Activated CD4-positive, alpha-beta T cell treated with anti-CD3 and anti-CD28 coated beads for 24 hours (primary cell): ENCODE results near the gene UNC119.

ENCODE experiments used
- DNase-seq, 2 donors: peaks; one replicate each; pipeline ENCODE4 v3.0.0-alpha.2; 2020; ENCODE audit warnings: low read depth in 2 of 2

UNC119 gene

GRCh38 chr17:28544402-28545140 lies 7.9 kb downstream of the UNC119 start:
- no peak for DNase-seq

GRCh38 chr17:28541439-28541838 lies 11.0 kb downstream of the UNC119 start:
- no peak for DNase-seq

GRCh38 chr17:28540231-28540630 lies 12.2 kb downstream of the UNC119 start:
- DNase-seq = no peak

GRCh38 chr17:28538296-28538895 lies 14.0 kb downstream of the UNC119 start:
- no peak for DNase-seq

GRCh38 chr17:28537219-28537610 lies 15.2 kb downstream of the UNC119 start:
- DNase-seq = no peak

- no peak for DNase-seq
These were observed 15.7 kb downstream of the UNC119 start for GRCh38 chr17:28536532-28537218.

- no peak for DNase-seq
These were observed 17.6 kb downstream of the UNC119 start for GRCh38 chr17:28534740-28535375.

GRCh38 chr17:28533091-28533807 lies 19.2 kb downstream of the UNC119 start:
- no peak for DNase-seq

GRCh38 chr17:28532050-28532960 lies 20.1 kb downstream of the UNC119 start:
- DNase-seq = no peak

GRCh38 chr17:28530926-28531325 lies 21.5 kb downstream of the UNC119 start:
- DNase-seq = no peak

GRCh38 chr17:28530250-28530649 lies 22.2 kb downstream of the UNC119 start:
- no peak for DNase-seq

GRCh38 chr17:28529013-28529400 lies 23.4 kb downstream of the UNC119 start:
- no peak for DNase-seq

GRCh38 chr17:28528327-28529012 lies 24.0 kb downstream of the UNC119 start:
- no peak for DNase-seq

- no peak for DNase-seq
These were observed 24.6 kb downstream of the UNC119 start for GRCh38 chr17:28527859-28528258.

- no peak for DNase-seq
These were observed 25.2 kb downstream of the UNC119 start for GRCh38 chr17:28527181-28527681.

GRCh38 chr17:28526381-28526780 lies 26.0 kb downstream of the UNC119 start:
- no peak for DNase-seq

- no peak for DNase-seq
These were observed 27.7 kb downstream of the UNC119 start for GRCh38 chr17:28524476-28525424.

GRCh38 chr17:28523876-28524275 lies 28.5 kb downstream of the UNC119 start:
- DNase-seq = no peak

GRCh38 chr17:28523186-28523585 lies 29.2 kb downstream of the UNC119 start:
- DNase-seq = no peak
